NCI-H446 treated with DMSO at 0.1 percent for 48 hours (cell line): ENCODE data around the gene PLA2G2F.
"Not testable (repeated sequence)": the region's sequence is repeated elsewhere in the genome, so short reads cannot be mapped to it uniquely, and the experiment has no call there.

Source experiments
- DNase-seq: peaks from one replicate; lab custom pipeline; 2025; lab: John Stamatoyannopoulos, UW

PLA2G2F gene

GRCh38 chr1:20114021-20114648, 25.0 kb upstream of the PLA2G2F start:
- DNase-seq = no peak

- no peak for DNase-seq
Measured at GRCh38 chr1:20115479-20115878, 23.6 kb upstream of the PLA2G2F start.

- no peak for DNase-seq
Measured at GRCh38 chr1:20115916-20116315, 23.2 kb upstream of the PLA2G2F start.

GRCh38 chr1:20117236-20117635, 21.9 kb upstream of the PLA2G2F start:
- DNase-seq = no peak

- no peak for DNase-seq
Measured at GRCh38 chr1:20119347-20119746, 19.8 kb upstream of the PLA2G2F start, which contains the start of gene PLA2G2D. Gene PLA2G2D (minus strand): TSS chr1:20119536. CDS start chr1:20119498, 38 bp downstream.

GRCh38 chr1:20120796-20121195, 18.3 kb upstream of the PLA2G2F start:
- DNase-seq = no peak

GRCh38 chr1:20123722-20124455, 15.2 kb upstream of the PLA2G2F start:
- DNase-seq = no peak

- peak; percentile 25 for DNase-seq
Measured at GRCh38 chr1:20124456-20125057, 14.6 kb upstream of the PLA2G2F start.

GRCh38 chr1:20125100-20125499, 14.0 kb upstream of the PLA2G2F start:
- no peak for DNase-seq

- no peak for DNase-seq
Measured at GRCh38 chr1:20126041-20126805, 12.9 kb upstream of the PLA2G2F start.

GRCh38 chr1:20126806-20127440, 12.2 kb upstream of the PLA2G2F start:
- no peak for DNase-seq

GRCh38 chr1:20130518-20130917, 8.6 kb upstream of the PLA2G2F start:
- DNase-seq = not testable (repeated sequence)

- no peak for DNase-seq
Measured at GRCh38 chr1:20134995-20135394, 4.1 kb upstream of the PLA2G2F start.

- DNase-seq = no peak
Measured at GRCh38 chr1:20136249-20136648, 2.9 kb upstream of the PLA2G2F start.

- no peak for DNase-seq
Measured at GRCh38 chr1:20137055-20137454, 2.1 kb upstream of the PLA2G2F start.

GRCh38 chr1:20137604-20138003, 1.5 kb upstream of the PLA2G2F start:
- no peak for DNase-seq

GRCh38 chr1:20138346-20138745, 777 bp upstream of the PLA2G2F start:
- DNase-seq = no peak

GRCh38 chr1:20139776-20140612, 871 bp downstream of the PLA2G2F start:
- no peak for DNase-seq

GRCh38 chr1:20141001-20141400, 1.9 kb downstream of the PLA2G2F start:
- DNase-seq = no peak

- no peak for DNase-seq
Measured at GRCh38 chr1:20141466-20141865, 2.3 kb downstream of the PLA2G2F start.
